GM13976 (cell line): Measurements from ENCODE around the gene STUM.

Source experiments
- DNase-seq: peaks from one replicate; pipeline ENCODE4 v3.0.0; 2012; ENCODE audit warnings: low spot score
- in situ Hi-C: fragments of 300-500 bp; cut with MboI; formaldehyde crosslinking; loops from one replicate; pipeline ENCODE4 v1.12.0; 2022; ENCODE audit warnings: low sequenced_read_pairs, mixed read lengths, inconsistent platforms; ENCODE audit not compliant: unreplicated experiment
- TF ChIP-seq, protein P1 (sequence below): IDR thresholded peaks from 2 replicates; pipeline ENCODE4 v1.5.1; 2012; ENCODE audit warnings: borderline replicate concordance, mild to moderate bottlenecking; ENCODE audit not compliant: insufficient read depth; ENCODE audit errors: extremely low read depth, missing control alignments, control extremely low read depth

The STUM gene

DNA sequence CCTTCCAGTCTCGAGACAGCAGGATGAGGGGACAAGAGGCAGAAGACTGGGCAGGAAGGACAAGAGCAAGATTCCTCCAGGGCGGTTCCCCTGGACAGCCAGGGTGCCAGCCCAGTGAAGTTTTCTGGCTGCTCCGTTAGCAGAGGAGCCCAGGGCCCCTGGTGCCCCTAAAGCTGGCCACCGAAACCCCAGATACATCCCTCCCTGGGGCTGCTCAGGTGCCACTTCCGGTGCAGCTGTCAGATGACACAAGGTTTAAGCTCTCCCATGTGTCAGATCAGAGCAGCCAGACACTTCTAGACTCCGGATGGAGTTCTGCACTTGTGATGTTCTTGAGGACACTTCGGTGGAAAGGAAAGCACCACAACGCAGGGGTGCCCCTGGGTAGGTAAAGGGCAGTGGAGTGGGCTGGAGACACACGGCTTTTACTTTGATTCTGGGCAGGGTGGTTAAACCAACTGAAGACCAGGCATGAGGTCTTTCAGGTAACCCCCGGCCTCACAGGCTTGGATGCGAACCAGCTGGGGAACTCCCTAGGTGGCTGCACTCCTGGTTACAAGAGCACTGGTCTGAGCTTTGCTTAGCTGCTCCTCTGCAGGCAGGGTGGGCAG, 104.9 kb downstream of the STUM start:
- DNase-seq: no peak
- TF ChIP-seq, protein P1, sequence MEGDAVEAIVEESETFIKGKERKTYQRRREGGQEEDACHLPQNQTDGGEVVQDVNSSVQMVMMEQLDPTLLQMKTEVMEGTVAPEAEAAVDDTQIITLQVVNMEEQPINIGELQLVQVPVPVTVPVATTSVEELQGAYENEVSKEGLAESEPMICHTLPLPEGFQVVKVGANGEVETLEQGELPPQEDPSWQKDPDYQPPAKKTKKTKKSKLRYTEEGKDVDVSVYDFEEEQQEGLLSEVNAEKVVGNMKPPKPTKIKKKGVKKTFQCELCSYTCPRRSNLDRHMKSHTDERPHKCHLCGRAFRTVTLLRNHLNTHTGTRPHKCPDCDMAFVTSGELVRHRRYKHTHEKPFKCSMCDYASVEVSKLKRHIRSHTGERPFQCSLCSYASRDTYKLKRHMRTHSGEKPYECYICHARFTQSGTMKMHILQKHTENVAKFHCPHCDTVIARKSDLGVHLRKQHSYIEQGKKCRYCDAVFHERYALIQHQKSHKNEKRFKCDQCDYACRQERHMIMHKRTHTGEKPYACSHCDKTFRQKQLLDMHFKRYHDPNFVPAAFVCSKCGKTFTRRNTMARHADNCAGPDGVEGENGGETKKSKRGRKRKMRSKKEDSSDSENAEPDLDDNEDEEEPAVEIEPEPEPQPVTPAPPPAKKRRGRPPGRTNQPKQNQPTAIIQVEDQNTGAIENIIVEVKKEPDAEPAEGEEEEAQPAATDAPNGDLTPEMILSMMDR: no peak
- in situ Hi-C loops: no loop called here

DNA sequence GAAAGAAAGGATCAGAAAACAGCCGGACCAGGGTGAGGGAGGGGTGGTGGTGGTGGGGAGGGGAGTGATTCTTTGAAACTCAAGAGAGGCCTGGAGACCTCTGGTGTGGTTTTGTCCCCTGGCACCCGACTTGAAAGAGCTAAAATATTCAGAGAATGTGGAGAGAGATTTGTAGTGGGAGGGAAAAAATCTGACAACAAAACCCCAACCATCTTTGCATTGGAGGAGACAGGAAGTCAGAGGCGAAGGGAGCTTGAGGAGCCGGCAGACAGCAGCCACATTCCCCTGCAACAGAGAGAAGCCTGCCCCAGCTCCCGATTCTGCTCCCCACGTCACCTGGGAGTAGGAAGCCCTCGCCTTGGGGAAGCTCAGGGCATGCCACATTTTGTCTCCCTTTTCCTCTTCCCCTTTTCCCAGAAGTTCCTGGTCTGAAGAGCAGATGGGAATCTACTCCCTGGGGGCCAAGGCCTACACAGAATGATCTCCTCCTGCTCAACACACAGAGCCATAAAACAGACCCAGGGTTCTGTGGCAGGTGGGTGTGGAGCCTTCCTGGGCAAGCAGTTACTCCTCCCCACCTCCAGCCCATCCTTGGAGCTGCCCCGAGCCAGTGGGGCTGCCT, 105.6 kb downstream of the STUM start:
- no peak for DNase-seq
- TF ChIP-seq, protein P1: no peak
- in situ Hi-C loops: no loop called here

DNA sequence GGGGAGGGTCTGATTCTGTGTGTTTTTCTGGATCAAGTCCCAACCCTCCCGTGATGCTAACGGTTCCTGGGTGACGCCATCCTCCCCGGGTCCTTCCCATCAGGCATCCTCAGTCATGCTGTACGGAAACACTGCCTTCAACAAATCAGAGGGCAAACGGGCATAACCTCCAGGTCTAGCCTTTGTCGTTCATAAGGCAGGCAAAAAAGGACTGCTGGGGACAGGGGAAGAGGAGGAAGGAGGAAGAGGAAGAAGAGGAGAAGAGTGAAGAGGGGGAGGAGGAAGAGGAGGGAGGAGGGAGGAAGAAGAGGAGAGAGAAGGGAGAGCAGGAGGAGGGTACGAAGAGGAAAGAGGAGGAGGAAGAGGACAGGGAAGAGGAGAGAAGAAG, 106.1 kb downstream of the STUM start:
- DNase-seq: no peak
- TF ChIP-seq, protein P1: no peak
- in situ Hi-C loops: no loop called here

DNA sequence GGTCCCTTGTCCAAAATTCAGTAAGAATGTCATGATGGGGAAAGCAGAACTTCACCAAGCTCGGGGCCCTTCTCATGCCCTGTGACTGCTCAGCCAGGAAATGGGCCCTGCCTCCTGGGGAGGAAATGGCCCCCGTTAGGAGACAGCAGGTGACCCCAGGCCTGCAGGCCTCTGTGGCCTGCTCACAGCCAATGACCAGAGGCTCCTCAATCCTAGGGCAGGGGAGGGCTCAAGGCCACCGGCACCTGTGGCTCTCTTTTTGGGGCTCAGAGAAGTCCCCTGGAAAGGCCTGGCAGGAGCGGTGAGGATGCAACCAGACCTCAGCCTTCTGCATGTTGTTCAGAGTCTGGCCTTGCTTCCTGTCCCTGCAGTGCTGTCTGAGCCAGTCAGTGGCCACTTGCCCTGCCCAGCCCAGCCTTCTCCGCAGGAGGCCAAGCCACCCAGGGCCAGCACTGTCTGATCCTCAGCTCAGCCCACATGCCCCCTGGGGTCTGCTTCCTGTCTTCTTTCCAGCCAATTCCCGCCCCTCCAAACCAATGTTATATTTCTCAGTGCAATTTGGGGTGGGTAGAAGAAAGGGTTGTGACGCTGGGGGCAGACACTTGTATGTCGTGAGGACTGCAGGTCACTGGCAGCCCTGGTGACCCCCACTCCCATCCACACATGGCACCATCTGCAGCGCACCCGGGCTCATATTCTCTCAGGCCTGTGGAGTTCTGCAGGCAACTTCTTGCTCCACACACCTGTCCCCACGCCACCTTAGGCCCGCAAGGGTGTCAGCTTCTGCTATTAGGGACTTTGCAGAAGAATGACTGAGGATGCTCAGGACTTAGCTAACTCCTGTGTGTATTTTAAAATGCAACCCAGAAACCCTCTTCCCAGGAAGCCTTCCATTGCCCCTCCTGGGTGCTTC, 106.9 kb downstream of the STUM start:
- in situ Hi-C loops: no loop called here
- DNase-seq: no peak
- TF ChIP-seq, protein P1: no peak

DNA sequence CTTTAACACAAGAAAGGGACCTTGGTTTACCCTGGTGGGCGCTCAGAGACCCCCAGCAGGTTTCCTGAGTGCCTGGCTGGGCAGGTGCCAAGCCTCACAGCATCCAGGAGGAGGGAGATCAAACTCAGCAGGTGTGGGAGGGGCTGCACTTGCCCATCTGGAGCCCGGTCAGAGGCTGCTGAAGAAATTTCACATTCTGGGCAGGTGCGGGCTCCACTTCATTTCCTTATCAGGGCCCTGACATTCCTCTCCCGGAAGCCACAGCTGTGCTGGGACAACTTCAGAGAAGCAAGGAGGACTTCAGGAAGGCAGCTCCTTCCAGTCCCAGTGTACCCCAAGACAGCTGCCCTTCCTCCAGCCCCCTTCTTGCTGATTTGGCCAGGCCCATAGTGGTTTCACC, 107.6 kb downstream of the STUM start:
- DNase-seq: no peak
- TF ChIP-seq, protein P1: no peak
- in situ Hi-C loops: no loop called here

DNA sequence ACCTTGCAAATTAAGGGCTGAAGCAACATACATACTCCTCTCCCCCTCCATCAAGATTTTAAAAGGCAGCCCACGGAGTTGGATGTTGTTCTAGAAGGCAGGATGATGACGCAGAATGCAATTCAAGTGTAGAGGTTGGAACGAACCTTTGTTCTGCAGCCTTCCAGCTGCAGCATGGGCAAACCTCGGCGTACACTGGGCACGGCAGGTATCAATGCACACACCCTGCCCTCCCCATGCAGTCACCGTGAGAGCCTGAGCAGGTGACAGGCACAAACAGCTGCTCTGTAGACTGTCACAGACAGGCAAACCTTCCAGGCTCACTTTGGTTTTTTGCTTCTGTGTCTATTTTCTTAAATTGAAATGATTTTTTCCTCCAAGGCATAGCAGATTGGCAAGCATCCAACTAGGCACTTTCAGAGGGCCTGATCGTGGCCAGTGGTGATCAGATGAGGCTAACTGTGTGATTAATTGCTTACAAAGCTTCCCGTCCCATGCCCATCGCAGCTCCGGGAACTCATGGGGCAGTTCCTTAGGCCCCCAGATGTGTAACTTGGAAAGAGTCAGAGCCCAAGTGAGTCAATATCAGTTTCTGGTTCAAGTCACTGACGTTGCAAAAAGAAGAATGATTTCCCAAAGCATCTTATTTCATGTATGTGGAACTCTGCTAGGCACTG, 108.2 kb downstream of the STUM start:
- no peak for DNase-seq
- in situ Hi-C loops: no loop called here

More for the DNA sequence above, 108.2 kb downstream of the STUM start:
- TF ChIP-seq, protein P1: no peak
